Esophagus squamous epithelium (tissue), 5 donors: ENCODE data around the gene BNC2. TPM values are rescaled to one million over a fixed set of nuclear protein-coding genes. Genes with fewer than 3 reads are reported as not detected.

Experiments
- DNase-seq: peaks from one replicate; lab custom pipeline; 2025; lab: John Stamatoyannopoulos, UW
- H3K27ac ChIP-seq, 4 donors: fragments of 200-600 bp; sonication (generic); one replicate each; pipeline ENCODE4 v1.5.1; 2016 to 2019; ENCODE audit warnings: mild to moderate bottlenecking in 1 of 4
- H3K27me3 ChIP-seq, 4 donors: fragments of 200-600 bp; sonication (generic); 1 replicate in 3 of 4; 2 replicates in 1 of 4; pipeline versions ENCODE4 v1.5.1 to v1.6.0; 2017 to 2021; ENCODE audit warnings: antibody characterized with exemption in 1 of 4
- H3K36me3 ChIP-seq, 3 donors: fragments of 200-600 bp; sonication (generic); one replicate each; pipeline ENCODE4 v1.5.1; 2016 to 2019
- H3K4me1 ChIP-seq, 3 donors: fragments of 200-600 bp; sonication (generic); one replicate each; pipeline ENCODE4 v1.5.1; 2017 to 2019
- H3K4me3 ChIP-seq, 4 donors: fragments of 200-600 bp; sonication (generic); 1 replicate in 3 of 4; 2 replicates in 1 of 4; pipeline ENCODE4 v1.5.1; 2016 to 2019; ENCODE audit warnings: mild to moderate bottlenecking in 2 of 4, moderate library complexity in 1 of 4
- H3K9me3 ChIP-seq, 3 donors: fragments of 200-600 bp; sonication (generic); one replicate each; pipeline ENCODE4 v1.5.1; 2016 to 2019
- CTCF ChIP-seq, 6 experiments: fragments of 450-650 bp in 4 of 6; fragments of 200-600 bp in 2 of 6; sonication (generic) in 2 of 6; IDR thresholded peaks; one replicate each; pipeline ENCODE4 v1.5.1; 2016 to 2019; ENCODE audit warnings: antibody characterized with exemption in 6 of 6, mild to moderate bottlenecking in 4 of 6, moderate library complexity in 4 of 6
- POLR2A ChIP-seq, 4 donors: fragments of 450-650 bp; IDR thresholded peaks; one replicate each; pipeline ENCODE4 v1.6.1; 2017; ENCODE audit warnings: antibody characterized with exemption in 4 of 4, mild to moderate bottlenecking in 4 of 4, moderate library complexity in 3 of 4
- WGBS, 2 donors: methylation state at CpG; one replicate each; pipeline ENCODE4 v1.1.5; 2018; 5-methylcytosine and 5-hydroxymethylcytosine counted together
- intact Hi-C: fragments of 100-400 bp; cut with DNase I; formaldehyde crosslinking; loops from one replicate; pipeline ENCODE4 v1.15.0; 2022
- total RNA-seq, 4 donors: library from RNA; depleted of rRNA; stranded (reverse); fragments of >200 nt; gene quantifications; one replicate each; pipeline ENCODE4 v1.1.0, GENCODE V29; 2016
- donor health status: DM: yes; HTN: yes; CAD: no.

The BNC2 gene
- total RNA-seq, 4 donors from 2014 or later: 3.6 to 41.8 (median 8.5) TPM

- no peaks in the 10 kb centered on the region for H3K36me3 ChIP-seq
- 71 to 90% methylated on average over 1 of the region's 1 CpG for WGBS, 2 donors
- no peaks in the 10 kb centered on the region for H3K27me3 ChIP-seq
- intact Hi-C loops: loop anchor here (10.0 kb wide), 1 partner anchor 59 kb away; no protein-coding TSS in a partner anchor
- DNase-seq: no peak
- TF ChIP-seq POLR2A (IDR thresholded peaks at IDR 0.05): no peak
- no peak for TF ChIP-seq CTCF (IDR thresholded peaks at IDR 0.05)
- H3K9me3 ChIP-seq: no peaks in the 10 kb centered on the region
- peak overlapping the region in 2 of 4 donors; percentile 3 to 58 for H3K27ac ChIP-seq
- H3K4me3 ChIP-seq: no peak overlapping the region
- H3K4me1 ChIP-seq: peaks cover 6 to 24% (median 16%) of the 10 kb centered on the region in 3 donors
Measured at GRCh38 chr9:16625811-16626210, 244.7 kb downstream of the BNC2 start.

- Histone ChIP-seq H3K36me3 (no peaks in the 10 kb centered on the region), H3K27ac (peak overlapping the region in 1 of 4 donors; percentile 9)
- TF ChIP-seq POLR2A (IDR thresholded peaks at IDR 0.05): no peak
- TF ChIP-seq CTCF (IDR thresholded peaks at IDR 0.05): no peak
Measured at GRCh38 chr9:16625161-16625631, 245.3 kb downstream of the BNC2 start.

GRCh38 chr9:16624744-16625117, 245.7 kb downstream of the BNC2 start:
- Histone ChIP-seq H3K27ac (no peak overlapping the region), H3K4me1 (peaks cover 6 to 24% (median 17%) of the 10 kb centered on the region in 3 donors), H3K36me3 (no peaks in the 10 kb centered on the region), H3K27me3 (no peaks in the 10 kb centered on the region), H3K9me3 (no peaks in the 10 kb centered on the region), H3K4me3 (no peak overlapping the region)
- no peak for TF ChIP-seq CTCF (IDR thresholded peaks at IDR 0.05)
- no peak for TF ChIP-seq POLR2A (IDR thresholded peaks at IDR 0.05)
- intact Hi-C loops: loop anchor here (10.0 kb wide), 1 partner anchor 60 kb away; no protein-coding TSS in a partner anchor
- WGBS, 2 donors: 55 to 68% methylated on average over 3 of the region's 3 CpGs
- DNase-seq: no peak

More at GRCh38 chr9:16625161-16625631, 245.3 kb downstream of the BNC2 start:
- Histone ChIP-seq H3K4me3 (no peak overlapping the region), H3K4me1 (peaks cover 6 to 24% (median 17%) of the 10 kb centered on the region in 3 donors), H3K27me3 (no peaks in the 10 kb centered on the region), H3K9me3 (no peaks in the 10 kb centered on the region)
- WGBS, 2 donors: 66 to 81% methylated on average over 9 of the region's 9 CpGs
- DNase-seq: no peak
- intact Hi-C loops: loop anchor here (10.0 kb wide), 1 partner anchor 60 kb away; no protein-coding TSS in a partner anchor

- no peak for DNase-seq
- WGBS, 2 donors: 73 to 74% methylated on average over 6 of the region's 6 CpGs
- Histone ChIP-seq H3K4me1 (peaks cover 6 to 24% (median 17%) of the 10 kb centered on the region in 3 donors), H3K4me3 (no peak overlapping the region), H3K27me3 (no peaks in the 10 kb centered on the region), H3K27ac (no peak overlapping the region), H3K9me3 (no peaks in the 10 kb centered on the region), H3K36me3 (no peaks in the 10 kb centered on the region)
- intact Hi-C loops: loop anchor here (10.0 kb wide), 1 partner anchor 61 kb away; no protein-coding TSS in a partner anchor
- TF ChIP-seq POLR2A (IDR thresholded peaks at IDR 0.05): no peak
- no peak for TF ChIP-seq CTCF (IDR thresholded peaks at IDR 0.05)
Measured at GRCh38 chr9:16623989-16624743, 246.3 kb downstream of the BNC2 start.

GRCh38 chr9:16622541-16622940, 247.9 kb downstream of the BNC2 start:
- DNase-seq: no peak
- H3K27ac ChIP-seq: no peak overlapping the region
- peaks cover 6 to 21% (median 17%) of the 10 kb centered on the region in 3 donors for H3K4me1 ChIP-seq
- intact Hi-C loops: loop anchor here (10.0 kb wide), 1 partner anchor 62 kb away; no protein-coding TSS in a partner anchor
- no peaks in the 10 kb centered on the region for H3K9me3 ChIP-seq
- WGBS, 2 donors: 83 to 85% methylated on average over 3 of the region's 3 CpGs
- H3K27me3 ChIP-seq: no peaks in the 10 kb centered on the region
- TF ChIP-seq CTCF (IDR thresholded peaks at IDR 0.05): no peak
- no peak for TF ChIP-seq POLR2A (IDR thresholded peaks at IDR 0.05)
- H3K36me3 ChIP-seq: no peaks in the 10 kb centered on the region
- H3K4me3 ChIP-seq: no peak overlapping the region
